Renal pelvis (tissue), 4 donors: Measurements from ENCODE around the gene ANKS4B. TPM values are rescaled to one million over a fixed set of nuclear protein-coding genes. Genes with fewer than 3 reads are reported as not detected.
A peak's percentile ranks its signal among the peaks of the same experiment; 100 is the strongest.
"Not testable (repeated sequence)": the region's sequence is repeated elsewhere in the genome, so short reads cannot be mapped to it uniquely, and the experiment has no call there.

ENCODE experiments used
- DNase-seq: peaks from one replicate; pipeline ENCODE4 v3.0.0-alpha.2; 2013
- polyA plus RNA-seq, 3 donors: library from polyadenylated mRNA; unstranded; fragments of 120-200 nt; gene quantifications; one replicate each; pipeline ENCODE4 v1.2.1, GENCODE V29; 2013; ENCODE audit not compliant: insufficient read length in 3 of 3

Gene ANKS4B
- polyA plus RNA-seq, 3 donors = 5.1 to 6.7 (median 6.0) TPM

GRCh38 chr16:21256636-21257035, 23.1 kb downstream of the ANKS4B start:
- no peak for DNase-seq

DNA sequence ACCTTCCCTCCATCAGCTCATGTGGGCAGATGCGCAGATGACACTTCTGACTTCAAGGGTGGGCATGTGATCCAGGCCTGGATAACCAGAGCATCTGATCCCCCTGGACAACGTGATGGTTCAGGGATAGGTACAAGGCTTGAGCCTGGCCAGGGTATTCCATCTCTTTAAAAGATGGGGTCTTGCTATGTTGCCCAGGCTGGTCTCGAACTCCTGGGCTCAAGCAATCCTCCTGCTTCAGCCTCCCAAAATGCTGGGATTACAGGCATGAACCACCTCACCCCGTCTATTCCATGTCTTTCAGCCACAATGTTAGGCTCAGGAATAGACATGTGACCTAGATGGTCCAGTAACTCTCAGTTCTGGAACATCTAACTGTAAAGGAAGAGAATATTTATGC, 23.8 kb downstream of the ANKS4B start:
- no peak for DNase-seq

DNA sequence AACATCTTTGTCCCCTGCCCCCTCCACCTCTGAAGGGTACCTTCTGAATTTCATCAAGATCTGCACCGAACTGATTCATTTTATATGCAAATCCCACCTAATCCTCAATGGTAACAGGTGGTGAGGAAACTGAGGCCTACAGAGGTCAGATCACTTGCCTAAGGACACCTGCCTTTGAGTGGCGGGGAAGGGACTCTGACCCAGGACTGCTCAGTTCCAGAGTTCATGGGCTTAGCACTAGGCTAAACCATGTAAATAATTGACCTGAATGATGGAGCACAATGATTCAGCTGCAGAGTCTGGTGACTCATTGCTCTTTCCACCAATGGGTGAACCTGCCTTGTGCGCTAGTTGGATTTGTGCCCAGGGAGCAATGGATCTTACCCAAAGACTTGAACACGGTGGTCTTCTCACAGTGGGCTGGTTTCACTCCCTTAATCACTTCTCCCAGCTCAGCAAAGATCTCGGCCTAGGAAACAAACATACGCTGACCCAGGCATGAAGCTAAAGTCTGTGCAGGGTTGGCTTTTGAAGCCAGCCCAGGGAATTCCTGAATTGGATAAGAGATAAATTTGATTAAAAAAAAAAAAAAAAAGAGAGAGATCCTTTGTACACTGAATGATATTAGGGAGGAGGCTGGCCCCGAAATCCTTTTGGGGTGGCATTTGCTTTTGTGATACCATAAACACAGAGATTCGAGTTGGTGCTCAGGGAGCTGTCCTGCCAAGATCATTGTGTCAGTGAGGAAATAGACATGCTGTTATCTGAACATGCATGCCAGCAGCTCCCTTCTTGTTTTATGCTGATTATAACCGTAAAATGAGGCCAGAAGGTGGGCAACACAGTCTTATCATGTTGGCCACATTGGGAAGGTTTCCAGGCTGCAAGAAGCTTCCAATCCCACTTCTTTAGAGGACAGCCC, 27.6 kb downstream of the ANKS4B start:
- peak; percentile 21 for DNase-seq

GRCh38 chr16:21262779-21263639, 29.5 kb downstream of the ANKS4B start:
- no peak for DNase-seq

DNA sequence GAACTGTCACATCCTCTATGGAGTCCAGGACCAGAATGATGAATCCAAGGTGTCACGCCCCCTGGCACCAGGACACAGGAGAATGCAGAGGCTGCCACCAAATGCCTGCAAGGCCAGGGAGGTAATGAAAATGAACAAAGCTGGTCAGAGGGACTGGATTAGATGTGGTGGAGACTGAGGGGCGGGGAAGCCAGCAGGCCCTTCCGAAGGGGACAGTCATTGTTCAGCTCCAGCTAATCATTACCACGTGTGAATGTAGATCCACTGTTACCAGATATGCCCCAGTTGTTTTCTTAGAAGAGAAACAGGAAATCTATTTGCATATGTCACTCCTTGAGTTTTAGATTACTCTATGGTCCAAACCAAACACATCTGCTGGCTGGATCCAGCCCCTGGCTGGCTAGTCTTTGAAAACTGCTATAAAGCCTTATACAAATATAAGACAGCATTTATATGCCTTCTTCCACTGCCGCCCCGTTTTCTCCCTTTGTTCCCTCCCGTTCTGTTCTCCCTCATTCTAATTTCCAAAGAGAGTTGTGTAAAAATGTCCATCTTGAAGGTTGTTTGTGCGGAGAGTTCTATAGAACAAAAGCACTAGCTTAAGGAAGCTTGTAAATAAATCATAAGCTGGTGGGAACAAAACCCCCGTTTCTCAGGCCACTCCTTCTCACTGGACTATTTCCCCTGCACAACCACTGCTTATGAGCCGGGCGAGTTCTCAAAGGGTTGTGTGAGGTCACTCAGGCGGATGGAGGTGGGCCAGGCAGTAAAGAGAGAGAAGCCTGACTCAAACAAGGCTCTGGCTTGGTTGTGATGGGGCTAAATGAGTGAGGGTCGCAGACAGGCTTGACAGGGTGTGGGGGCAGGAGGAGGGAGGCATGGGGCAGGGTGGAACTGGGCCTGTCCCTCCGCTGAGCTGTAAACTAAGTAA, 30.4 kb downstream of the ANKS4B start:
- peak; percentile 70 for DNase-seq

GRCh38 chr16:21264571-21265036, 31.1 kb downstream of the ANKS4B start:
- no peak for DNase-seq

DNA sequence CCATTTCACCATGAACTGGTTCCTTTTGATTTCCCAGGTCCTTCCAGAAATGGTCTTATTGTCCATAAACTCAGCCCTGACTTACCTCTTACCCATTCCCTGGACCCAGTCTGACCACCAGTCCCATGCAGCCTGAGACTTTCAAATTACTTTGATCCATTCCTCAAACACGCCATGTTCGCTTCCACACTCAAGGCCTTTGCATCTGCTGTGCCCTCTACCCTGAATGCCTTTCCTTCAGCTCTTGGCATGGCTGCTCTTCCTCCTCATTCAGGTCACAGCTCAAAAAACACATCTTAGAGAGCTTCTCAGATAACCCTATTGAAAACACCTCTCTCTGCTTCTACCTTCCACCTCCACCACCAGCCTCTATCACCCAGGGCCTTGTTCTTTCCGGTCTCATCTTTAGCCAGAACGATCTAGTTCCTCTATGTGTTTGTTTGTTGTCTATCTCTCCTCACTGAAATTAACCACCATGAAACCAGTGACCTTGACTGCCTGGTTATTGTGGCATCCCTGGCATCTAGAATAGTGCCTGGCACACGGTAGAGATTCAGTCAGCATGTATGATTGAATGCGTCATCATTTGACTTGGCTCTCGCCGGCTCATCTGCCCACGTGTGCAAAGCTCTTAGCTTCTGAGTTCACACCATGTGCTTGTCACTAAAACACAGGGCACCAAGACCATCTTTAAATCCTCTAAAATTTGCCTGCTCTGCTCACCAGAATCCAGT, 31.8 kb downstream of the ANKS4B start:
- no peak for DNase-seq

DNA sequence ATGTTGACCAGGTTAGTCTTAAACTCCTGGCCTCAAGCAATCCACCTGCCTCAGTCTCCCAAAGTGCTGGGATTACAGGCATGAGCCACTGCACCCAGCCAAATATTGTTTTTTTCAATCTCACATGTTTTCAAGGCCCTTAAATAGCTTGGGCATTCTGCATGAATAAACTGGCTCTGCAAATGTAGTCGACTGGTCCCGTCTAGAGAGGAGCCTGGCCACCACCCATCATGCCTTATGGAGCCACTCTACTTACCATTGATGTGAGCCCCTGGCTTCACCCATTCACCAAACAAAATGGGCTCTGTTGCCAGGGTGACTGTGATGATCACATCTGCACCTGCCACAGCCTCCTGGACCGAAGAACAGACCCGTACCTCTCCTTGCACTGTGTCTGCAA, 33.8 kb downstream of the ANKS4B start:
- no peak for DNase-seq

DNA sequence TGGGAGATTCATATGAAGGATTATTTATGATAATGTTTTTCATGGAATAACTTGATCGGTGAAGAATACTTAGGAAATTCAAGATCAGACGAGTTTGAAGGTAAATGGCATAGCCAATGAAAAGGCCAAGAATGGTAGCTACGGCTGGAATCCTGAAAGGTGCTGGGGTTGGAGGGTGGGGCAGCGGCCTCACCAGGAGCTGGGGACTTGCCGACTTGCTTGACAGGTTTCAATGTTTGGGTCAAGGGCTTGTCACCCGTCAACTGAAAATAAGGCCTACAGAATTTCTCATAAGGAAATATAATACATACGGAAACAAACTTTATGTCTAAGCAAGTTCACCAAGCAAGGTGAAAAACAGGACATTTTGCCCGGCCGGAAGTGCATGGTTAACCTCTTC, 34.7 kb downstream of the ANKS4B start:
- DNase-seq = no peak

DNA sequence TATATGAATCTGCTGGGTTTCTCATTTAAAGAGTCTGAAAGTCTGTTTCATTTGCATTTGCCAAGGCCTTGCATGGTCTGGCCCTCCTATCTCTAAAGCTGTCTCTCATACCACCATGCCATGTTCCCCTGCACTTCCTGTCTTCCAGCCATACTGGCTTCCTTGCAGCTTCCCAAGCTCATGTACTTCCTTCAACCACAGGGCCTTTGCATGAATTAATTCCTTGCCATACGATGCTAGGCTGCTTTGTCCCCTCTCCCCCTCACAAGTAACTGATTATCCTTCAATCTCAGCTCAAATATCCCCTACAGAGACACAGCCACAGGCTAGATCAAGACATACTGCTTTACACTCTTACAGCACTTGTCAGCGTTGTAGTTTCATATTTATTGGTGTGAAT, 38.8 kb downstream of the ANKS4B start:
- no peak for DNase-seq

DNA sequence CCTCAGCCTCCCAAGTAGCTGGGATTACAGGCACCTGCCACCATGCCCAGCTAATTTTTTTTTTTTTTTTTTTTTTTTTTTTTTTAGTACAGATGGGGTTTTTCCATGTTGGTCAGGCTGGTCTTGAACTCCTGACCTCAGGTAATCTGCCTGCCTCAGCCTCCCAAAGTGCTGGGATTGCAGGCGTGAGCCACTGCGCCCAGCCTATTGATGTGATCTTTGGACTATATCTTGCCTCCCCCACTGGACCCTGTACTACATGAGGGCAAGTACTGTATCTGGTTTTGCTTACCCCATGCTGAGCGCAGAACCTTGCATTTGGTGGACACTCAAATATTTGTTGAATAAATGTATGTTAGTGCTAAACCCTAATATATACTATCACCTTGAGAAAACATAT, 39.3 kb downstream of the ANKS4B start:
- DNase-seq = not testable (repeated sequence)

- no peak for DNase-seq
Measured at GRCh38 chr16:21274172-21274726, 40.8 kb downstream of the ANKS4B start.

DNA sequence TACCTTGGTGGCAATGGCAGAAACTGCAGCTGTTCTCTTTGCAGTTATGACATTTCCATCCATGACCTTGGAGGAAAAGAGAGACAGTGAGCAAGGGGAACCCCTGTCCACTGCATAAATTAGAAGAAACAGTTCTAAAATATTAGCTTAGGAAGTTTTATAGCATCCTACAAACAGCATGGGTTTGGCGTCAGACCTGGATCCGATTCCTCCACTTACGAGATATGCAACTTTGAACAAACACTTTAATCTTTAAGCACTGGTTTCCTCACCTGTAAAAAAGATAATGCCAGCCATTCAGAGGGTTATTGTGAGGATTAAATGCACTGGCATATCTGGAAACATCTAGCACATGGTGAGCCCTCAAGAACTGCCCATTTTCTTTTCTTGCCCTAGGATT, 42.0 kb downstream of the ANKS4B start:
- no peak for DNase-seq

DNA sequence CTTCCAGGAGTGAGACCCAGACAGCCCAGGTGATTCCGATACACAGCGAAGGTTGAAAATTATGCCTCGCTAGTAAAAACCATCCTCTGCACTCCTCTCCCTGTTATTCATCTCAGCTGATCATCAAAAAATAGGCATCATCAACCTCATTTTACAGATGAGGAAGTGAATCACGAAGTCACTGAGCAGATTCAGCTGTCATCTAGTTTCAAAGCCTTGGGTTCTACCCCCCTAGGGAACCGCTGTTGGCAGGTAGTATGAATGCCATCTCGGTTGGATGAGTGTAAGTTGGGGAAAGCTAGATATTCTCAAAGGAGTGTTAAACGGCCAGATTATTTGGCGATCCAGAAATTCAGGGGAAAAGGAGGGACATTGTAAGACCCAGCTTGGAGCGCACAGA, 42.6 kb downstream of the ANKS4B start:
- DNase-seq = no peak

DNA sequence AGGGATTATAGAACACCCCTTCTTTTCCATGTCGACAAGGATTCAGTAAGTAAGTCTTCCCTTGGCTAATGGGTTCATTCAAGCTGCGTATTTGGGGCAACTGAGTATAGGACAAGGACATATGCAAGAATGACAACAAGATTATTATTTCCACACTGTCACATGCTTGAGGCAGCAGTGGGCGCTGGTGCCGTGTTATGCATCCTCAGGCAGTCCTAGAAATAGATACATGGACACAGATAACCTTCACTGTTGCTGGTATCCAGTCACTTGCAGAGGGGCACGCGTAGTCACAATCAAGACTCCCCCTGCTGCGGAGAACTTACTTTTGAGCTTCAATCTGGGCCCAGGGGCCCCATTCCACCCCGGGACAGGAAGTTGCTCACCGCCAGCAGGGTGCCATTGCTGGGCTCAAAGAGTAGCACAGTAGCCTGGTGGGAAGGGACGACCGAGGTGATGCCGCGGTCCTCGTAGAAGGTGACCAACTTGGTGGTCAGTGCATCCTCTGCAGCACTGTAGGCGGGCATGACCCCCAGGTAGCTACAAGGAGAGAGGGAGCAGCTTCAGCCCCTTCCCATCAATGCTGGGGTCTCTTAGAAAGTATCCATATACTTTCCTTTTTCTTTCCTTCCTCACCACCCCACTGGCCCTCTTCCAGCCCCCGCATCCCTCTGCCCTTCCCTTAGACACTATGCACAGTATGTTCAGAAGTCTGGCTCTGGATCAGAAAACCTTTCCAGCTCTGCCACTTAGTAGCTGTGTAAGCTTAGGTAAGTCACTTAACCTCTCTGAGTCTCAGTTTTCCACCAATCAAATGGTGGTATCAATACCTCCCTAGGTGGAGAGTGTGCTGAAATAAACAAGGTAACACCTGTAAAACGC, 43.8 kb downstream of the ANKS4B start:
- no peak for DNase-seq

DNA sequence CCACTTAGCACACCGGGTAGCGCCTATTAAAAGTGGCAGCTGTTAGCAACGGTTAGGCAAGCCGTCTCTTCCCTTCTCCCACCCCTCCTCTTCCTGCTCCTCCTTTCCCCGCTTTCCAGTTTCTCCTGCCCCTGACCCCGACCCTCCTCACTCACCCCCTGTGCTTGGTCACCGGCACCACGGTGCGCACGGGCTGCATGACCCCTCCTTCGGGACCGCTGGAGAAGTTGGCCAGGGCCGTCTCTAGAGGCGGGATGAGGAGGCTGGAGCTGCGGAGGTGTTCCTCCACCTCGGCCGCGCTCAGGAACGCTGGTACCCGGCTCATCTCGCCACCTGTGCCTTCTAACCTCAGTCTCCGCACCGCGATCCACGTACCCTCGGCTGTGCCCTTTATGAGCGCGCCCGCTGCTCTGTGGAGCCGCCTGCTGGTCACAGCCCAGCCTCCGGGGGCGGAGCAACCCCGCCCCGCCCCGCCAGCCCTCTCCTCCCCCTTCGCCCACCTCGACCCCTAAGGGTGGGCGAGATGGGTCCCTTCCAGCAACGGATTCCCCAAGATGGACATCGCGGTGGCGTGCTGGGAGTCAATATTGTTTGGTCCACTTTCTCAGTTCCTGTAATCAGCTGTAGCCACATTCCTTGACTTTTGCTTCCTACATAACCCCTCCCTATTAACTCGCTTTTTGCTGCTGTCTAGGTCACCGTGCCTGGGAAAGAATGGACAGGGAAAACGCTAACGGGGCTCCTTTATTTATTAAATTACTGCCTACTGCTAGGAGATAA, 44.6 kb downstream of the ANKS4B start, which contains the start of gene CRYM:
TSS of gene CRYM (minus strand) at position 364 of the 780 bp plus-strand sequence. CDS start at position 325, 39 bp downstream.
- DNase-seq = no peak

DNA sequence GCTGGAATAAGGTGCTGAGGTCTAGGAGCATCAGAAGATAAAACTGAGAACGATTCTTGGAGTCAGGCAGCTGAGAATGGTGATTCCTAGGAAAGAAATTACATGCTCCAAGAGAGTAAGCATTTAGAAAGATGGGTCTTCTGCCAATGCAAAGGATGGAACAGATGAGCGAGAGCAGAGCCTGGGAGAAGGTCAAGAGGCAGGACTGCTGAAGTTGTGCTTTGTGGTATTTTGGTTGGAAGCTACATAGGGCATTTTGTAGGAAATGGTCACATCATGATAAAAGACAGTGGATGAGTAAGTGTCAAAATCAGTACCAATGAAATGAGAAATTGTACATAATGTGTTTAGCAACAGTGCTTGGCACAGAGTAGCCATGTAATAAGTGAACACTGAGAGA, 46.0 kb downstream of the ANKS4B start:
- no peak for DNase-seq

- no peak for DNase-seq
Measured at GRCh38 chr16:21281698-21282389, 48.3 kb downstream of the ANKS4B start.
